Neuronal stem cell (in vitro differentiated cells): Measurements from ENCODE around the gene BLOC1S6.

Experiments
- DNase-seq: peaks from one replicate; pipeline ENCODE4 v3.0.0-alpha.2; 2013; ENCODE audit warnings: low spot score
- H2AFZ ChIP-seq: one replicate; pipeline ENCODE4 v1.6.1; 2013; ENCODE audit warnings: mild to moderate bottlenecking, low read length, inconsistent platforms
- H2AK5ac ChIP-seq: 2 replicates; pipeline ENCODE4 v1.6.1; 2013; ENCODE audit warnings: low read depth, mild to moderate bottlenecking, inconsistent platforms, low read length, moderate library complexity, mixed read lengths
- H2BK120ac ChIP-seq: 2 replicates; pipeline ENCODE4 v1.6.1; 2013; ENCODE audit warnings: low read depth, mild to moderate bottlenecking, inconsistent platforms, low read length, moderate library complexity, mixed read lengths
- H2BK12ac ChIP-seq: one replicate; pipeline ENCODE4 v1.6.1; 2013; ENCODE audit warnings: low read length, inconsistent platforms
- H2BK15ac ChIP-seq: 2 replicates; pipeline ENCODE4 v1.6.1; 2013; ENCODE audit warnings: mild to moderate bottlenecking, low read length, inconsistent platforms, mixed read lengths
- H2BK5ac ChIP-seq: one replicate; pipeline ENCODE4 v1.6.1; 2013; ENCODE audit warnings: inconsistent platforms, mild to moderate bottlenecking, low read length, moderate library complexity
- H3K14ac ChIP-seq: one replicate; pipeline ENCODE4 v1.6.1; 2013; ENCODE audit warnings: low read length, inconsistent platforms
- H3K18ac ChIP-seq: 2 replicates; pipeline ENCODE4 v1.6.1; 2013; ENCODE audit warnings: low read length, inconsistent platforms
- H3K23ac ChIP-seq: 2 replicates; pipeline ENCODE4 v1.6.1; 2013; ENCODE audit warnings: low read depth, mild to moderate bottlenecking, mixed read lengths, low read length, inconsistent platforms; ENCODE audit not compliant: poor library complexity
- H3K27ac ChIP-seq: replicated peaks from 3 replicates; pipeline ENCODE4 v1.5.1; 2013; ENCODE audit warnings: low read length, inconsistent platforms
- H3K27me3 ChIP-seq, 3 experiments: 2 replicates each; pipeline ENCODE4 v1.6.1; 2013; ENCODE audit warnings: low read length in 3 of 3, mild to moderate bottlenecking in 2 of 3, inconsistent platforms in 1 of 3, low read depth in 1 of 3, mixed read lengths in 1 of 3, moderate library complexity in 1 of 3; ENCODE audit not compliant: control insufficient read depth in 3 of 3, insufficient read depth in 3 of 3
- H3K36me3 ChIP-seq, 2 donors: replicated peaks in 1 of 2; 2 replicates each; pipeline ENCODE4 v1.6.1; 2013; ENCODE audit warnings: low read length in 2 of 2; ENCODE audit not compliant: control insufficient read depth in 2 of 2, insufficient read depth in 2 of 2
- H3K4ac ChIP-seq: 2 replicates; pipeline ENCODE4 v1.6.1; 2013; ENCODE audit warnings: inconsistent platforms, mild to moderate bottlenecking, low read length, moderate library complexity
- H3K4me1 ChIP-seq, 2 donors: 1 replicate in 1 of 2; 2 replicates in 1 of 2; pipeline ENCODE4 v1.6.1; 2013; ENCODE audit warnings: low read length in 2 of 2, low read depth in 1 of 2; ENCODE audit not compliant: control insufficient read depth in 2 of 2, insufficient read depth in 1 of 2
- H3K4me2 ChIP-seq: one replicate; pipeline ENCODE4 v1.6.1; 2013; ENCODE audit warnings: mild to moderate bottlenecking, low read length, inconsistent platforms; ENCODE audit not compliant: insufficient read depth, poor library complexity, severe bottlenecking
- H3K4me3 ChIP-seq, 2 donors: 2 replicates each; pipeline ENCODE4 v1.5.1; 2013; ENCODE audit warnings: low read length in 2 of 2, mild to moderate bottlenecking in 2 of 2, inconsistent platforms in 1 of 2, moderate library complexity in 1 of 2
- H3K79me1 ChIP-seq: one replicate; pipeline ENCODE4 v1.6.1; 2013; ENCODE audit warnings: low read depth, mild to moderate bottlenecking, inconsistent platforms, low read length, moderate library complexity
- H3K9ac ChIP-seq: one replicate; pipeline ENCODE4 v1.6.1; 2013; ENCODE audit warnings: mild to moderate bottlenecking, low read depth, low read length, inconsistent platforms; ENCODE audit not compliant: poor library complexity
- H3K9me3 ChIP-seq, 2 donors: replicated peaks in 1 of 2; 2 replicates each; pipeline versions ENCODE3 to v1.6.1; 2013; ENCODE audit warnings: low read length in 2 of 2, mild to moderate bottlenecking in 2 of 2, inconsistent platforms in 1 of 2, low read depth in 1 of 2, mixed read lengths in 1 of 2, moderate library complexity in 1 of 2; ENCODE audit not compliant: control insufficient read depth in 2 of 2, insufficient read depth in 1 of 2
- H4K8ac ChIP-seq: one replicate; pipeline ENCODE4 v1.6.1; 2013; ENCODE audit warnings: low read depth, mild to moderate bottlenecking, inconsistent platforms, low read length, moderate library complexity
- H4K91ac ChIP-seq: one replicate; pipeline ENCODE4 v1.6.1; 2013; ENCODE audit warnings: low read length, low read depth, mild to moderate bottlenecking, inconsistent platforms; ENCODE audit not compliant: poor library complexity
- WGBS, 2 donors: extraction: QIAGEN DNeasy Blood & Tissue Kit; methylation state at CpG; one replicate each; pipeline ENCODE4 v1.1.7; 2013; ENCODE audit warnings: missing lambda C conversion rate in 2 of 2, mixed read lengths in 1 of 2; ENCODE audit not compliant: insufficient read length in 2 of 2, insufficient replicate concordance in 1 of 2; ENCODE audit errors: extremely low coverage in 2 of 2; 5-methylcytosine and 5-hydroxymethylcytosine counted together

BLOC1S6 gene

DNA sequence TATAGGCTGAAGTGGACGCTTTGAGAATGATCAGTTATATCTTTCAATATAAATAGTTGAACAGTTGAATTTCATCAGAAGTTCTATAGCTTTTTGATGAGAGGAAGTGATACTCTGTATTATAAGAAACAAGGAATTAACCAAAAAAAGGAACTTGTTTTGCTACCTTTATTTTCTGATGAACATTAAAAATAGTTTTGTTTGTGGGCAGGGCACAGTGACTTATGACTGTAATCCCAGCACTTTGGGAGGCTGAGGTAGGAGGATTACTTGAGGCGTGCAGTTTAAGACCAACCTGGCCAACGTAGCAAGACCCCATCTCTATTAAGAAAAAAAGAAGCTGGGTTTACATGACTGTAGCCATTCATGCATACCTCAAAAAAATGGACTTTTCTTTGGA, 16.7 kb downstream of the BLOC1S6 start:
- WGBS, 2 donors = no CpG with 5 or more reads among the region's 3 CpGs
- no peak overlapping the region for H3K18ac ChIP-seq

DNA sequence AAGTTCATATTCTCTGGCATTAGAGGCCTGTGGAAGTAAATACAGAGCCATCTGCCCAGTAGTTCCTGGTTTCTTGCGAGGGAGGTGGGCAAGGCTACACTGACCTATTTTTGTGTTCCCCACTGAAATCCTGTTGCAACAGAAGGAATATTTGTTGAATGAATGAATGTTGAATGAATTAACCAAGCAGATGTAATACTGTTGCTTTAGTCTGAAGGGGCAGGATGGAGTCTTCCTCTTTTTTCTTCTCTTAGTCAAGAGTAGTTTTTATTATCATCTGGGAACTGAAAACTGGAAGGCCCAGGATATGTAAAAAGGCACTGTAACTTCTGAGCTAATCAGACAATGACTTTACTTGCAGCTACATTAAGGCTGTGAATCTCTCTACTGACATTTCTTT, 17.1 kb downstream of the BLOC1S6 start:
- DNase-seq = no peak
- Histone ChIP-seq H3K14ac (no peak overlapping the region), H2BK5ac (no peak overlapping the region), H3K4me1 (no peaks in the 10 kb centered on the region), H3K4me2 (no peak overlapping the region), H3K79me1 (no peaks in the 10 kb centered on the region), H3K23ac (no peak overlapping the region), H2BK120ac (no peak overlapping the region), H4K8ac (no peak overlapping the region), H3K9me3 (peaks cover 0 to 5% of the 10 kb centered on the region in 2 donors), H3K9ac (no peak overlapping the region), H3K4me3 (no peak overlapping the region), H4K91ac (no peak overlapping the region), H3K27ac (no peak overlapping the region), H3K36me3 (peaks cover 7 to 68% of the 10 kb centered on the region in 2 donors), H2AK5ac (no peak overlapping the region), H2BK15ac (no peak overlapping the region), H2BK12ac (no peak overlapping the region), H3K18ac (no peak overlapping the region), H3K4ac (no peak overlapping the region), H2AFZ (no peak overlapping the region), H3K27me3 (no peaks in the 10 kb centered on the region)
- WGBS, 2 donors = no CpG with 5 or more reads among the region's 1 CpG

More for the DNA sequence above, 16.7 kb downstream of the BLOC1S6 start:
- no peaks in the 10 kb centered on the region for H3K4me1 ChIP-seq
- no peak overlapping the region for H4K91ac ChIP-seq
- DNase-seq = no peak
- no peak overlapping the region for H3K27ac ChIP-seq
- H2AFZ ChIP-seq = no peak overlapping the region
- H4K8ac ChIP-seq = no peak overlapping the region
- no peak overlapping the region for H2AK5ac ChIP-seq
- H3K23ac ChIP-seq = no peak overlapping the region
- H3K9me3 ChIP-seq = peaks cover 0 to 5% of the 10 kb centered on the region in 2 donors
- H3K27me3 ChIP-seq = no peaks in the 10 kb centered on the region
- H3K79me1 ChIP-seq = no peaks in the 10 kb centered on the region
- no peak overlapping the region for H2BK12ac ChIP-seq
- no peak overlapping the region for H2BK15ac ChIP-seq
- no peak overlapping the region for H3K4me3 ChIP-seq
- no peak overlapping the region for H3K4ac ChIP-seq
- no peak overlapping the region for H3K14ac ChIP-seq
- H2BK120ac ChIP-seq = no peak overlapping the region
- no peak overlapping the region for H3K9ac ChIP-seq
- no peak overlapping the region for H2BK5ac ChIP-seq
- H3K4me2 ChIP-seq = no peak overlapping the region
- peaks cover 7 to 63% of the 10 kb centered on the region in 2 donors for H3K36me3 ChIP-seq

DNA sequence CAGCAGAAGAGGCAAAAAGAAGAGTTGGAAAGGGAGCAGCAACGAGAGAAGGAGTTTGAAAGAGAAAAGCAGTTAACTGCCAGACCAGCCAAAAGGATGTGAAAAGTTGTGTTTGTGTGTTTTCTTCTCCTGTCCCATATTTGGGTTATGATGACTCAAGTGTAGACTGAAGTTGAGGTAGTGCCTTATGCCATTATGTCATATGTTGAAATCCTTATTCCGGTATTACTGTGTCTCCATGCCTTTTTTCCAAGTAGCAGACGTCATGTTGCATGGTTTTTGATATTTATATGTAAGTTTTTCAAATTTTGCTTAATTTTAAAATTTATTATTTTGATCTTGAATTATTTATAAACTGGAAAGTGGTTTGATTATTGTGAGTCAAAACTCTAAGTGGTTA, 19.2 kb downstream of the BLOC1S6 start:
- Histone ChIP-seq H3K9ac (no peak overlapping the region), H3K18ac (no peak overlapping the region), H3K4me3 (no peak overlapping the region), H3K4me1 (no peaks in the 10 kb centered on the region), H3K9me3 (no peaks in the 10 kb centered on the region), H3K4ac (no peak overlapping the region), H2BK12ac (no peak overlapping the region), H4K91ac (no peak overlapping the region), H2BK5ac (no peak overlapping the region), H4K8ac (no peak overlapping the region), H2BK15ac (no peak overlapping the region), H2AK5ac (no peak overlapping the region), H3K36me3 (peaks cover 7 to 61% of the 10 kb centered on the region in 2 donors), H3K27ac (no peak overlapping the region), H3K79me1 (no peaks in the 10 kb centered on the region), H2AFZ (no peak overlapping the region), H2BK120ac (no peak overlapping the region), H3K14ac (no peak overlapping the region), H3K27me3 (no peaks in the 10 kb centered on the region), H3K4me2 (no peak overlapping the region), H3K23ac (no peak overlapping the region)
- no CpG with 5 or more reads among the region's 3 CpGs for WGBS, 2 donors
- no peak for DNase-seq

DNA sequence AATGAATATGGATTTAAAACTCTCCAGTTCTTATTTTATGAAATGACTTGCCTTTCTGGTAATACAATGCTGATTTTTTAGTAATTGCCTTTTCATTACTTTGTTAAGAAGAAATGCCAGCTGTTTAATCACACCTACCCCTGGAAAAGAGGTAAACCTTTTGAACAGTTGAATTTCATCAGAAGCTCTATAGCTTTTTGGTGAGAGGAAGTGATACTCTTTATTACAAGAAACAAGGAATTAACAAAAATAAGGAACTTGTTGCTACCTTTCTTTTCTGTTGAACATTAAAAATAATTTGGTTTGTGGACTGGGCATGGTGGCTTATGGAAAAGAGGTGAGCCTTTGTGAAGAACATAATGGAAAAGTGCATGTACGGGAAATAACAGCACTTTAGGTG, 19.7 kb downstream of the BLOC1S6 start:
- no peaks in the 10 kb centered on the region for H3K79me1 ChIP-seq
- H4K8ac ChIP-seq = no peak overlapping the region
- H2BK12ac ChIP-seq = no peak overlapping the region
- H3K14ac ChIP-seq = no peak overlapping the region
- H2AFZ ChIP-seq = no peak overlapping the region
- no peak overlapping the region for H3K4ac ChIP-seq
- no peak overlapping the region for H2BK120ac ChIP-seq
- H2BK15ac ChIP-seq = no peak overlapping the region
- no peak overlapping the region for H2BK5ac ChIP-seq
- H2AK5ac ChIP-seq = no peak overlapping the region
- peaks cover 7 to 60% of the 10 kb centered on the region in 2 donors for H3K36me3 ChIP-seq
- no peak overlapping the region for H3K18ac ChIP-seq
- H3K4me2 ChIP-seq = no peak overlapping the region
- DNase-seq = no peak
- no peaks in the 10 kb centered on the region for H3K4me1 ChIP-seq
- WGBS, 2 donors = no CpG with 5 or more reads among the region's 1 CpG
- no peak overlapping the region for H4K91ac ChIP-seq
- no peak overlapping the region for H3K9ac ChIP-seq
- H3K27ac ChIP-seq = no peak overlapping the region
- no peaks in the 10 kb centered on the region for H3K27me3 ChIP-seq
- H3K9me3 ChIP-seq = no peaks in the 10 kb centered on the region
- no peak overlapping the region for H3K23ac ChIP-seq
- H3K4me3 ChIP-seq = no peak overlapping the region
